A549 (cell line): ENCODE results near the gene SPTLC3. TPM values are rescaled to one million over a fixed set of nuclear protein-coding genes. Genes with fewer than 3 reads are reported as not detected.

Experiments
- ATAC-seq, 2 experiments: fragments of 200-7000 bp in 1 of 2; fragments of >200 bp in 1 of 2; cut with Nextera tagmentation in 1 of 2; cut with Tn5 transposase in 1 of 2; 3 replicates each; pipeline versions ENCODE4 v1.8.0 to v1.9.1; 2018 to 2020; ENCODE audit warnings: mild to moderate bottlenecking in 1 of 2, moderate library complexity in 1 of 2
- CTCF ChIA-PET: fragments of 300-600 bp; sonication (Branson Sonifier 250); formaldehyde crosslinking; extraction: SDS; loops from one replicate; lab custom pipeline; 2021; ENCODE audit warnings: antibody characterized with exemption, inconsistent platforms; lab: Yijun Ruan, JAX
- POLR2A ChIA-PET: fragments of 350-600 bp; formaldehyde crosslinking; extraction: SDS; loops from one replicate; lab custom pipeline; 2021; ENCODE audit warnings: antibody characterized with exemption, inconsistent platforms; lab: Yijun Ruan, JAX
- DNase-seq, 2 experiments: peaks; one replicate each; pipeline versions ENCODE4 v3.0.0 to v3.0.0-alpha.2; 2011 to 2016; ENCODE audit warnings: low read depth in 1 of 2, low spot score in 1 of 2
- FAIRE-seq: peaks from 2 replicates; lab custom pipeline; 2011; peaks lifted over from hg19 to GRCh38; lab: Jason Lieb, UNC
- H3K27ac ChIP-seq, 2 experiments: fragments of >200 bp; sonication (Bioruptor Twin); formaldehyde crosslinking; 3 replicates each; pipeline ENCODE4 v1.5.1; 2016 to 2017
- H3K4me1 ChIP-seq: fragments of >200 bp; sonication (Bioruptor Twin); formaldehyde crosslinking; 3 replicates; pipeline ENCODE4 v1.6.1; 2016
- H3K4me2 ChIP-seq: fragments of >200 bp; sonication (Bioruptor Twin); formaldehyde crosslinking; 3 replicates; pipeline ENCODE4 v1.6.1; 2016
- H3K4me3 ChIP-seq: fragments of >200 bp; sonication (Bioruptor Twin); formaldehyde crosslinking; 3 replicates; pipeline ENCODE4 v1.5.1; 2016
- H3K9me3 ChIP-seq: fragments of >200 bp; sonication (Bioruptor Twin); formaldehyde crosslinking; 3 replicates; pipeline ENCODE4 v1.6.1; 2016
- BHLHE40 ChIP-seq: IDR thresholded peaks from 2 replicates; pipeline ENCODE4 v1.6.1; 2012; ENCODE audit warnings: low read depth, low read length, inconsistent platforms
- CBX8 ChIP-seq: fragments of 200-600 bp; sonication (generic); IDR thresholded peaks from 2 replicates; pipeline ENCODE4 v1.6.1; 2016
- CEBPB ChIP-seq, 2 experiments: fragments of >200 bp in 1 of 2; sonication (Bioruptor Twin) in 1 of 2; formaldehyde crosslinking in 1 of 2; IDR thresholded peaks; 2 replicates each; pipeline ENCODE4 v1.6.1; 2012 to 2016
- EHF ChIP-seq: fragments of 250-450 bp; sonication (Bioruptor Pico); IDR thresholded peaks from 2 replicates; pipeline ENCODE4 v1.5.0; 2020; ENCODE audit warnings: mild to moderate bottlenecking
- EP300 ChIP-seq, 2 experiments: fragments of >200 bp; sonication (Bioruptor Twin); formaldehyde crosslinking; IDR thresholded peaks; 2 replicates in 1 of 2; 3 replicates in 1 of 2; pipeline ENCODE4 v1.6.1; 2016 to 2017
- FOSB ChIP-seq: fragments of 250-450 bp; sonication (Bioruptor Pico); IDR thresholded peaks from 2 replicates; pipeline ENCODE4 v1.5.0; 2020; ENCODE audit warnings: mild to moderate bottlenecking, moderate library complexity
- FOSL2 ChIP-seq, 2 experiments: fragments of 450-650 bp in 1 of 2; fragments of >200 bp in 1 of 2; sonication (Bioruptor Twin) in 1 of 2; formaldehyde crosslinking; IDR thresholded peaks; 2 replicates each; pipeline versions ENCODE4 v1.5.0 to v1.6.1; 2016 to 2020; ENCODE audit warnings: mild to moderate bottlenecking in 1 of 2, moderate library complexity in 1 of 2
- HOXA7 ChIP-seq: fragments of 250-450 bp; sonication (Bioruptor Pico); IDR thresholded peaks from 2 replicates; pipeline ENCODE4 v1.5.0; 2020; ENCODE audit warnings: mild to moderate bottlenecking, moderate library complexity
- JUNB ChIP-seq: fragments of >200 bp; sonication (Bioruptor Twin); formaldehyde crosslinking; IDR thresholded peaks from 2 replicates; pipeline ENCODE4 v1.6.1; 2016
- MAFK ChIP-seq: fragments of 450-650 bp; IDR thresholded peaks from 2 replicates; pipeline ENCODE4 v1.6.1; 2014; ENCODE audit not compliant: partially characterized antibody
- NFE2L2 ChIP-seq: fragments of 150-350 bp; conservative IDR thresholded peaks from 2 replicates; pipeline ENCODE4 v1.6.1; 2014; ENCODE audit warnings: low read length
- PHF8 ChIP-seq: fragments of 200-600 bp; sonication (generic); IDR thresholded peaks from 2 replicates; pipeline ENCODE4 v1.6.1; 2016; ENCODE audit warnings: low read depth, mild to moderate bottlenecking, antibody characterized with exemption, moderate library complexity, borderline replicate concordance
- RAD21 ChIP-seq, 2 experiments: fragments of >200 bp in 1 of 2; sonication (Bioruptor Twin) in 1 of 2; formaldehyde crosslinking in 1 of 2; IDR thresholded peaks in 1 of 2; conservative IDR thresholded peaks in 1 of 2; 2 replicates in 1 of 2; 3 replicates in 1 of 2; pipeline ENCODE4 v1.6.1; 2012 to 2018; ENCODE audit warnings: inconsistent platforms in 1 of 2
- RFX5 ChIP-seq: fragments of 450-650 bp; IDR thresholded peaks from 2 replicates; pipeline ENCODE4 v1.7.1; 2014; ENCODE audit warnings: antibody characterized with exemption, mild to moderate bottlenecking, moderate library complexity
- SMC3 ChIP-seq: fragments of >200 bp; sonication (Bioruptor Twin); formaldehyde crosslinking; IDR thresholded peaks from 3 replicates; pipeline ENCODE4 v1.6.1; 2018; ENCODE audit warnings: inconsistent platforms
- WGBS: methylation state at CpG from one replicate; pipeline ENCODE4 v1.1.6; 2017; ENCODE audit errors: missing lambda C conversion rate; 5-methylcytosine and 5-hydroxymethylcytosine counted together
- polyA plus RNA-seq, 4 experiments: library from polyadenylated mRNA; depleted of rRNA in 3 of 4; stranded (reverse); fragments of >200 nt; fragmentation: RNase III in 1 of 4; extraction: RNeasy Plus Mini Kit Qiagen cat#74134 plus additional on column Dnase treatment in 1 of 4; gene quantifications; 2 replicates in 3 of 4; 3 replicates in 1 of 4; pipeline ENCODE4 v1.2.3, GENCODE V29; 2011 to 2017
- TF ChIP-seq, protein P1 (sequence below): fragments of 450-650 bp; IDR thresholded peaks from 2 replicates; pipeline ENCODE4 v1.6.1; 2014; ENCODE audit warnings: antibody characterized with exemption
- TF ChIP-seq, protein P2 (sequence below): fragments of >200 bp; sonication (Bioruptor Twin); formaldehyde crosslinking; IDR thresholded peaks from 2 replicates; pipeline ENCODE4 v1.6.1; 2016
- TF ChIP-seq, protein P3 (sequence below): IDR thresholded peaks from 2 replicates; pipeline ENCODE4 v1.6.1; 2012
- TF ChIP-seq, protein P4 (sequence below): IDR thresholded peaks from 2 replicates; pipeline ENCODE4 v1.6.1; 2012
- TF ChIP-seq, protein P5 (sequence below): fragments of >200 bp; sonication (Bioruptor Twin); formaldehyde crosslinking; IDR thresholded peaks from 3 replicates; pipeline ENCODE4 v1.5.1; 2016

Gene SPTLC3
- polyA plus RNA-seq, 2 of the 4 experiments (the other 2 are of a cell fraction), result 0.10 to 0.57 TPM

DNA sequence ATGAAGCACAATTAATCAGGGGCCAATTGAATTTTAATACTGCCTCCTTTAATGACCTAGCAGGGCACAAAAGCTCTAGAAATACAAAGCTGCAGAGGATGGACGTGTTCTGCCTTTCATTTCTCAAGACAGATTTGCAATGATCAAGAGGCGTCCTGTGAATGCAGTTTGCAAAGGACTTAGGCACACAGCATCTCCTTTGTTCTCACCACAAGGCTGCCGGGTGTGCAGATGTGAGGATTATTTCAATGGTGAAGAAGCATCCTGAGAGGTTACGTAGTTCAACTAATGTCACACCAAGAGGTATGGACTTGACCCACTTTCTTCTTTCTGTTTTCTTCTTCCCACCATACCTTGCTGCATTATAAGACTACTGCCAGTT is 42.9 kb upstream of the SPTLC3 start:
- CTCF ChIA-PET, result interaction anchor here (0.9 to 15.1 kb wide), 16 partner anchors 11 to 838 kb away, joined by 3 to 604 read pairs (median 6); no protein-coding TSS in a partner anchor
- H3K4me2 ChIP-seq, result no peak overlapping the region
- no peaks in the 10 kb centered on the region for H3K9me3 ChIP-seq
- WGBS, result 64% methylated on average over 4 of the region's 4 CpGs
- DNase-seq (no peak), FAIRE-seq (no peak), ATAC-seq (no peak)
- H3K27ac ChIP-seq, result no peak overlapping the region
- TF ChIP-seq EP300 (IDR thresholded peaks at IDR 0.05) (no peak), HOXA7 (CRISPR knock-in tag) (no peak), CEBPB (IDR thresholded peaks at IDR 0.05) (no peak), PHF8 (no peak), JUNB (no peak), CBX8 (no peak), BHLHE40 (no peak), SMC3 (no peak), FOSB (CRISPR knock-in tag) (no peak), EHF (no peak)
- TF ChIP-seq, protein P1, sequence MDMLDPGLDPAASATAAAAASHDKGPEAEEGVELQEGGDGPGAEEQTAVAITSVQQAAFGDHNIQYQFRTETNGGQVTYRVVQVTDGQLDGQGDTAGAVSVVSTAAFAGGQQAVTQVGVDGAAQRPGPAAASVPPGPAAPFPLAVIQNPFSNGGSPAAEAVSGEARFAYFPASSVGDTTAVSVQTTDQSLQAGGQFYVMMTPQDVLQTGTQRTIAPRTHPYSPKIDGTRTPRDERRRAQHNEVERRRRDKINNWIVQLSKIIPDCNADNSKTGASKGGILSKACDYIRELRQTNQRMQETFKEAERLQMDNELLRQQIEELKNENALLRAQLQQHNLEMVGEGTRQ, result no peak
- TF ChIP-seq, protein P2, sequence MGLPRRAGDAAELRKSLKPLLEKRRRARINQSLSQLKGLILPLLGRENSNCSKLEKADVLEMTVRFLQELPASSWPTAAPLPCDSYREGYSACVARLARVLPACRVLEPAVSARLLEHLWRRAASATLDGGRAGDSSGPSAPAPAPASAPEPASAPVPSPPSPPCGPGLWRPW, result no peak
- TF ChIP-seq, protein P3, sequence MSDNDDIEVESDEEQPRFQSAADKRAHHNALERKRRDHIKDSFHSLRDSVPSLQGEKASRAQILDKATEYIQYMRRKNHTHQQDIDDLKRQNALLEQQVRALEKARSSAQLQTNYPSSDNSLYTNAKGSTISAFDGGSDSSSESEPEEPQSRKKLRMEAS, result no peak
- TF ChIP-seq, protein P4, sequence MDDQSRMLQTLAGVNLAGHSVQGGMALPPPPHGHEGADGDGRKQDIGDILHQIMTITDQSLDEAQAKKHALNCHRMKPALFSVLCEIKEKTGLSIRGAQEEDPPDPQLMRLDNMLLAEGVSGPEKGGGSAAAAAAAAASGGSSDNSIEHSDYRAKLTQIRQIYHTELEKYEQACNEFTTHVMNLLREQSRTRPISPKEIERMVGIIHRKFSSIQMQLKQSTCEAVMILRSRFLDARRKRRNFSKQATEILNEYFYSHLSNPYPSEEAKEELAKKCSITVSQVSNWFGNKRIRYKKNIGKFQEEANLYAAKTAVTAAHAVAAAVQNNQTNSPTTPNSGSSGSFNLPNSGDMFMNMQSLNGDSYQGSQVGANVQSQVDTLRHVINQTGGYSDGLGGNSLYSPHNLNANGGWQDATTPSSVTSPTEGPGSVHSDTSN, result no peak
- TF ChIP-seq, protein P5, sequence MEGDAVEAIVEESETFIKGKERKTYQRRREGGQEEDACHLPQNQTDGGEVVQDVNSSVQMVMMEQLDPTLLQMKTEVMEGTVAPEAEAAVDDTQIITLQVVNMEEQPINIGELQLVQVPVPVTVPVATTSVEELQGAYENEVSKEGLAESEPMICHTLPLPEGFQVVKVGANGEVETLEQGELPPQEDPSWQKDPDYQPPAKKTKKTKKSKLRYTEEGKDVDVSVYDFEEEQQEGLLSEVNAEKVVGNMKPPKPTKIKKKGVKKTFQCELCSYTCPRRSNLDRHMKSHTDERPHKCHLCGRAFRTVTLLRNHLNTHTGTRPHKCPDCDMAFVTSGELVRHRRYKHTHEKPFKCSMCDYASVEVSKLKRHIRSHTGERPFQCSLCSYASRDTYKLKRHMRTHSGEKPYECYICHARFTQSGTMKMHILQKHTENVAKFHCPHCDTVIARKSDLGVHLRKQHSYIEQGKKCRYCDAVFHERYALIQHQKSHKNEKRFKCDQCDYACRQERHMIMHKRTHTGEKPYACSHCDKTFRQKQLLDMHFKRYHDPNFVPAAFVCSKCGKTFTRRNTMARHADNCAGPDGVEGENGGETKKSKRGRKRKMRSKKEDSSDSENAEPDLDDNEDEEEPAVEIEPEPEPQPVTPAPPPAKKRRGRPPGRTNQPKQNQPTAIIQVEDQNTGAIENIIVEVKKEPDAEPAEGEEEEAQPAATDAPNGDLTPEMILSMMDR, result no peak
- POLR2A ChIA-PET, result no interaction called here
- peaks cover 38% of the 10 kb centered on the region for H3K4me1 ChIP-seq
- H3K4me3 ChIP-seq, result no peak overlapping the region

DNA sequence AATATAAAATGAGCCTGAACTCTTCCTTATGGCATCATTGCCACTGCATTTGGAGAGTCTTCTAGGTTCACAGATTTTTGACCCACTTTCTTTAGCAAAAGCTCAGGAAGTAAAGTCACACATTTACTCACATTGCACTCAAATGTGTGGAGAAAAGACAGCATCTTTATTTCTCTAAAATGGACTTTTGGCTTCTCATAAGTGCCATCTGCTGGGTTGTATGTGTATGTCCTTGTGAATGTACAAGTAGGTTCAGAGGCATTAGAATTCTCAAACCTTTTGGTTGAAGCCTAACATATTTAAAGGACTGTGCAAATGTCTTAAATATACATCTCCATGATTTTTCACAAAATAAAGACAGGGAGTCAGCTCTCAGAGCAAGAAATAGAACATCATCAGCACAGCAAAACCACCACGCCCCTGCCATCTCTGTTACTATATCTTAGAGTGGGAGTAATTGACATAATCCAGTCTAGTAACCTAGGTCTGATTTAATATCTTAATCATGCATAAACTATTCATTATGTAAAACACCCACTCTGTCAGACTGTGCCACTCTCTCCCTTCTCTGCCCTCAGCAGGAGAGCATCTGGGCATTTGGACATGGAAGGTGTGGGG is 42.2 kb upstream of the SPTLC3 start:
- Histone ChIP-seq H3K27ac (no peak overlapping the region), H3K4me3 (no peak overlapping the region), H3K4me2 (no peak overlapping the region), H3K4me1 (peaks cover 31% of the 10 kb centered on the region), H3K9me3 (no peaks in the 10 kb centered on the region)
- CTCF ChIA-PET, result interaction anchor here (0.6 to 15.1 kb wide), 20 partner anchors 10 to 837 kb away, joined by 3 to 604 read pairs (median 4); no protein-coding TSS in a partner anchor
- peak in 1 of 2 experiments; percentile 61 for DNase-seq
- 49% methylated on average over 1 of the region's 1 CpG for WGBS
- ATAC-seq, result peak; percentile 63 to 71; a peak in 5 of 6 replicates
- FAIRE-seq, result peak; percentile 98
- POLR2A ChIA-PET, result no interaction called here
- TF ChIP-seq, protein P5, result peak; percentile 68
- peak; percentile 68 to 69 for TF ChIP-seq RAD21 (conservative IDR thresholded peaks at IDR 0.05 in 1 of 2, IDR thresholded peaks at IDR 0.05 in 1 of 2)
- no peak for TF ChIP-seq PHF8
- no peak for TF ChIP-seq EHF
- peak; percentile 87 for TF ChIP-seq SMC3

DNA sequence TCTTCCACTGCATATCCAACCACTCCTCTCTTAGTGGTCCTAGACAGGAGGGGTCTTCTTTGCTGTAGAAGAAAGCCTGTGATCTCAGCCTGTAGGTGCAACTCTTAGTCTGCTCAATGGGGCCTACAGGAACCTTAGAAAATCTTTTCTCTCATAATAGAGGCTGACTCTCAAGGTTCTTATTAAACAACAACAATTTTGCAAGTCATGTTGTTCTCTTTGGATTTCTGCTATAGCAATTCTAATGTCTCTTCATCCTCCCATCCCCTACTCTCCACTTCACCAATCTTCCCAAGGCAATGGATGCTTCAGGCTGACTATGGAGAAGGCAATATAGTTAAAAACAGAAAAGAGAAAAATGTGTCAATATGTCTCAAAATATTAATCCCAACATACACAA is 40.8 kb upstream of the SPTLC3 start:
- H3K4me3 ChIP-seq, result no peak overlapping the region
- H3K4me1 ChIP-seq, result peaks cover 17% of the 10 kb centered on the region
- POLR2A ChIA-PET, result no interaction called here
- no peak overlapping the region for H3K4me2 ChIP-seq
- FAIRE-seq, result no peak
- TF ChIP-seq NFE2L2 (peak; percentile 68), FOSL2 (IDR thresholded peaks at IDR 0.05) (no peak), FOSL2 (CRISPR knock-in tag; IDR thresholded peaks at IDR 0.05) (no peak), RFX5 (no peak), MAFK (peak; percentile 22)
- TF ChIP-seq, all 56 proteins: peak for 2
- DNase-seq, result no peak
- CTCF ChIA-PET, result interaction anchor here (1.1 to 15.1 kb wide), 7 partner anchors 13 to 174 kb away, joined by 3 to 604 read pairs (median 31); no protein-coding TSS in a partner anchor
- ATAC-seq, result no peak
- no peaks in the 10 kb centered on the region for H3K9me3 ChIP-seq
- no peak overlapping the region for H3K27ac ChIP-seq
